GM20431 (cell line): Measurements from ENCODE around the gene C20orf96.
"Not testable (repeated sequence)": the region's sequence is repeated elsewhere in the genome, so short reads cannot be mapped to it uniquely, and the experiment has no call there.

Experiments used
- in situ Hi-C: fragments of 300-500 bp; cut with MseI, MboI; formaldehyde crosslinking; loops from one replicate; pipeline ENCODE4 v1.15.0; 2020; ENCODE audit warnings: low sequenced_read_pairs; ENCODE audit not compliant: unreplicated experiment

The C20orf96 gene

GRCh38 chr20:252801-253200 lies 37.7 kb downstream of the C20orf96 start:
- in situ Hi-C loops: no loop called here

- in situ Hi-C loops: no loop called here
Observed at GRCh38 chr20:251354-251753, 39.2 kb downstream of the C20orf96 start.

GRCh38 chr20:242905-243304 lies 47.6 kb downstream of the C20orf96 start:
- in situ Hi-C loops: no loop called here

GRCh38 chr20:237929-238328 lies 52.6 kb downstream of the C20orf96 start:
- in situ Hi-C loops: no loop called here

- in situ Hi-C loops: no loop called here
Observed at GRCh38 chr20:237489-237888, 53.1 kb downstream of the C20orf96 start.

GRCh38 chr20:235891-236290 lies 54.7 kb downstream of the C20orf96 start:
- in situ Hi-C loops: no loop called here

GRCh38 chr20:227439-228105 lies 63.0 kb downstream of the C20orf96 start:
- in situ Hi-C loops: no loop called here

- in situ Hi-C loops: no loop called here
Observed at GRCh38 chr20:226958-227357, 63.6 kb downstream of the C20orf96 start, which contains the start of gene DEFB129. TSS of gene DEFB129 (plus strand) at chr20:227258. CDS start at chr20:227289, 31 bp downstream.

- in situ Hi-C loops: not testable (repeated sequence)
Observed at GRCh38 chr20:225879-226278, 64.7 kb downstream of the C20orf96 start.

GRCh38 chr20:221258-221830 lies 69.2 kb downstream of the C20orf96 start:
- in situ Hi-C loops: no loop called here
